ENCODE data around the gene PDXK. TPM values are rescaled to one million over a fixed set of nuclear protein-coding genes. Genes with fewer than 3 reads are reported as not detected.

PDXK gene
- total and polyA plus RNA-seq, 2 experiments from 2014 or later, result 68.0 to 89.7 TPM

GRCh38 chr21:43767984-43768867, 49.3 kb downstream of the PDXK start:
- in situ Hi-C loops (cut with MboI), result no loop called here

GRCh38 chr21:43768868-43769167, 49.9 kb downstream of the PDXK start:
- DNase-seq, result no peak
- 69 to 72% methylated on average over 8 of the region's 8 CpGs for WGBS, 2 experiments (ENCODE audit: low coverage in 1 of 2, low lambda C conversion rate in 2 of 2, missing lambda C conversion rate in 2 of 2)
- H3K79me2 ChIP-seq (ENCODE audit: insufficient read depth), result peaks cover 5% of the 10 kb centered on the region; the same call in 1 of the 2 replicates
- peaks cover 8% of the 10 kb centered on the region for H3K4me1 ChIP-seq (ENCODE audit: insufficient read depth)
- no peaks in the 10 kb centered on the region for H3K9me2 ChIP-seq (ENCODE audit: insufficient read depth)
- no peak for TF ChIP-seq EZH2phosphoT487 (IDR thresholded peaks at IDR 0.05; ENCODE audit: insufficient read depth, low read depth)
- no peak for TF ChIP-seq EZH2 (IDR thresholded peaks at IDR 0.05; ENCODE audit: insufficient read depth, poor library complexity, severe bottlenecking)
- no peak overlapping the region; the same call in 1 of the 2 replicates for H3K27ac ChIP-seq
- H3K4me3 ChIP-seq, result no peak overlapping the region
- H3K9ac ChIP-seq, result no peak overlapping the region; the same call in 1 of the 2 replicates
- H3K36me3 ChIP-seq (ENCODE audit: low read depth), result peaks cover 7% of the 10 kb centered on the region
- H3K9me3 ChIP-seq (ENCODE audit: low read depth), result no peaks in the 10 kb centered on the region
- H3F3A ChIP-seq (ENCODE audit: insufficient read depth), result no peaks in the 10 kb centered on the region
- H4K20me1 ChIP-seq (ENCODE audit: insufficient read depth), result no peaks in the 10 kb centered on the region
- in situ Hi-C loops (cut with MboI), result no loop called here
- no peaks in the 10 kb centered on the region for H3K27me3 ChIP-seq (replicated peaks; ENCODE audit: insufficient read depth)
- H3K4me2 ChIP-seq (ENCODE audit: unreplicated experiment), result no peak overlapping the region
- no peak overlapping the region for H2AFZ ChIP-seq

More at GRCh38 chr21:43767984-43768867, 49.3 kb downstream of the PDXK start:
- H3K36me3 ChIP-seq (ENCODE audit: low read depth), result 0 out of 2 replicates have a peak, but pooled peaks cover under 1% of the 10 kb centered on the region
- H3K4me3 ChIP-seq, result no peak overlapping the region
- peak; percentile 92 for DNase-seq
- H3K9me3 ChIP-seq (ENCODE audit: low read depth), result no peaks in the 10 kb centered on the region
- H3K4me1 ChIP-seq (ENCODE audit: insufficient read depth), result peaks cover 8% of the 10 kb centered on the region
- H3K9me2 ChIP-seq (ENCODE audit: insufficient read depth), result no peaks in the 10 kb centered on the region
- H3K27me3 ChIP-seq (replicated peaks; ENCODE audit: insufficient read depth), result no peaks in the 10 kb centered on the region
- 57 to 62% methylated on average over 30 to 34 of the region's 34 CpGs for WGBS, 2 experiments (ENCODE audit: low coverage in 1 of 2, low lambda C conversion rate in 2 of 2, missing lambda C conversion rate in 2 of 2)
- peak overlapping the region; percentile 51 for H2AFZ ChIP-seq
- no peak overlapping the region for H3K4me2 ChIP-seq (ENCODE audit: unreplicated experiment)
- no peaks in the 10 kb centered on the region for H3K79me2 ChIP-seq (ENCODE audit: insufficient read depth)
- TF ChIP-seq EZH2phosphoT487 (IDR thresholded peaks at IDR 0.05; ENCODE audit: insufficient read depth, low read depth), result no peak
- TF ChIP-seq EZH2 (IDR thresholded peaks at IDR 0.05; ENCODE audit: insufficient read depth, poor library complexity, severe bottlenecking), result no peak
- H3K9ac ChIP-seq, result peak overlapping the region; percentile 64
- H4K20me1 ChIP-seq (ENCODE audit: insufficient read depth), result no peaks in the 10 kb centered on the region
- no peaks in the 10 kb centered on the region for H3F3A ChIP-seq (ENCODE audit: insufficient read depth)
- peak overlapping the region; percentile 60 for H3K27ac ChIP-seq

- Histone ChIP-seq H3K27ac (no peak overlapping the region), H3K4me2 (ENCODE audit: unreplicated experiment) (no peak overlapping the region), H3K36me3 (ENCODE audit: low read depth) (peaks cover 9% of the 10 kb centered on the region), H4K20me1 (ENCODE audit: insufficient read depth) (no peaks in the 10 kb centered on the region), H3F3A (ENCODE audit: insufficient read depth) (no peaks in the 10 kb centered on the region), H3K9ac (no peak overlapping the region), H3K27me3 (replicated peaks; ENCODE audit: insufficient read depth) (no peaks in the 10 kb centered on the region), H2AFZ (no peak overlapping the region), H3K4me1 (ENCODE audit: insufficient read depth) (peaks cover 8% of the 10 kb centered on the region), H3K9me3 (ENCODE audit: low read depth) (no peaks in the 10 kb centered on the region), H3K4me3 (no peak overlapping the region), H3K79me2 (ENCODE audit: insufficient read depth) (peaks cover 11% of the 10 kb centered on the region), H3K9me2 (ENCODE audit: insufficient read depth) (no peaks in the 10 kb centered on the region)
- in situ Hi-C loops (cut with MboI), result no loop called here
- TF ChIP-seq EZH2phosphoT487 (IDR thresholded peaks at IDR 0.05; ENCODE audit: insufficient read depth, low read depth) (no peak), EZH2 (IDR thresholded peaks at IDR 0.05; ENCODE audit: insufficient read depth, poor library complexity, severe bottlenecking) (no peak)
- DNase-seq, result no peak
- WGBS, 2 experiments (ENCODE audit: low coverage in 1 of 2, low lambda C conversion rate in 2 of 2, missing lambda C conversion rate in 2 of 2), result 95 to 96% methylated on average over 11 of the region's 11 CpGs
Measured at GRCh38 chr21:43769325-43769958, 50.5 kb downstream of the PDXK start.

DNA sequence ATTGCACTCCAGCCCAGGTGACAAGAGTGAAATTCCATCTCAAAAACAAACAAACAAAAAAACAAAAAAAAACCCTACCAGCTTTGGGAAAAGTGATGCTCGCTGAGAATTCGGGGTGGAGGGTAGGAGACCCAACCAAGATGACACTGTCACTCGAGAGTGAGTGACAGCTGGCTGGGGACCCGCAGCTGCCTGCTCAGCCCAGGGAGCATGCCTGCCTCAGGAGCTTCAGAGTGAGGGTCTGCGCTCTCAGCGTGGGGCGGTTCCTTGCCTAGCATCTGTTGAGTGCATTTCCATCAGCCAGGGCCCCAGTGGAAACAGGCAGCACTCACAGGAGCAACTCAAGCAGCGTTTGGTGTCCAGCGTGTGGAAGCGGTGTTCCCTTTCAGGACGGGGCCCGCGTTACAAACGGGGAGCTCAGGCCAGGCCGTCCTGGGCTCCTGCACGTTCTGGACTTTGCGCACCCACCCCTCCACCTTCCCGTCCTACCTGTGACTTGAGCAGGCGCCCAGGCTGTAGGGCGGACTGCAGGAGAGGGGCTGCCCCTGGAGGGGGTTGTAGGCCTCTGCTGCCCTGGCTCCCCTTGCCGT, 51.2 kb downstream of the PDXK start:
- Histone ChIP-seq H4K20me1 (ENCODE audit: insufficient read depth) (no peaks in the 10 kb centered on the region), H2AFZ (no peak overlapping the region), H3K9me3 (ENCODE audit: low read depth) (no peaks in the 10 kb centered on the region), H3K79me2 (ENCODE audit: insufficient read depth) (peaks cover 19% of the 10 kb centered on the region), H3K4me2 (ENCODE audit: unreplicated experiment) (no peak overlapping the region), H3K27me3 (replicated peaks; ENCODE audit: insufficient read depth) (no peaks in the 10 kb centered on the region), H3K9ac (no peak overlapping the region), H3K4me3 (no peak overlapping the region), H3K9me2 (ENCODE audit: insufficient read depth) (no peaks in the 10 kb centered on the region), H3K27ac (no peak overlapping the region), H3K4me1 (ENCODE audit: insufficient read depth) (peaks cover 8% of the 10 kb centered on the region), H3F3A (ENCODE audit: insufficient read depth) (no peaks in the 10 kb centered on the region), H3K36me3 (ENCODE audit: low read depth) (peaks cover 9% of the 10 kb centered on the region)
- in situ Hi-C loops (cut with MboI), result no loop called here
- no peak for DNase-seq
- WGBS, 2 experiments (ENCODE audit: low coverage in 1 of 2, low lambda C conversion rate in 2 of 2, missing lambda C conversion rate in 2 of 2), result 93 to 94% methylated on average over 21 of the region's 21 CpGs
- no peak for TF ChIP-seq EZH2 (IDR thresholded peaks at IDR 0.05; ENCODE audit: insufficient read depth, poor library complexity, severe bottlenecking)
- no peak for TF ChIP-seq EZH2phosphoT487 (IDR thresholded peaks at IDR 0.05; ENCODE audit: insufficient read depth, low read depth)

Measured in GM23248 (cell line).